ENCODE data around the gene ASS1. TPM values are rescaled to one million over a fixed set of nuclear protein-coding genes. Genes with fewer than 3 reads are reported as not detected.
A peak's percentile ranks its signal among the peaks of the same experiment; 100 is the strongest.

ASS1 gene
- total and polyA plus RNA-seq, 2 of the 13 experiments (the other 11 are each of a cell fraction or from before 2014, with no cell fraction given): 77.6 to 122 TPM

DNA sequence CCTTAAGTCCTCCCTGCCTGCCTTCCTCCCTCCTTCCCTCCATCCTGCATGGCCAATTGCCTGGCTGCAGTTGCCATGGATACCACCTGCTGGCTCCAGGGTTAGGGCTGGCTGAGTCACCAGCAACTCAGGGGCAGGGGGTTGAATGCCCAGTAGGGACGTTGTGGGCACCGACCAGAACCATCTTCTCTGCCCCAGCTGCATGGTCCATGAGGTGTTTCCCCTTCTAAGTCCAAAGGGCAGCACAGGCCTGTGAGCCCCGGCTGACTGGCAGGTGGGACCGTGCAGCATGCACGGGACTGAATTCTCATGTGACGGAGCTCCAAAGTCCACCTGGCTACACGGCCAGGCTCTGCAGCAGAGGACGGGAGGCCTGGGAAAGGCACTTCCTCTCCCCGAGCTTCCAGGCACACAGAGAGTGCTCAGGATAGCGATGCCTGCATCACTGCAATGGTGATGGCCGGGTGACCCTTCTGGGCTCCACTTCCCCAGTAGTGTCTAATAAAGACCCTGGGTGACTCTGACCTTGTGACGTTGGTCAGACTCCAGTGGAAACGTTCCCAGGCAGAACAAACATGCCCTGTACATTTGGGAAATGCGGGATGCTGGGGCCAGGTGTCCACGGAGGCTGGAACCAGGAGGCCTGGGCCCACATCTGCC lies 5.7 kb downstream of the ASS1 start (continued):
- TF ChIP-seq RAD21 (CRISPR knock-in tag; IDR thresholded peaks at IDR 0.05) (no peak), TP53 (CRISPR knock-in tag; conservative IDR thresholded peaks at IDR 0.05) (0 out of 2 replicates have a peak, but pooled peaks have one; percentile 23), NCOR1 (IDR thresholded peaks at IDR 0.05; ENCODE audit: borderline replicate concordance, low read length) (peak; percentile 90), ZNF598 (CRISPR knock-in tag; IDR thresholded peaks at IDR 0.05; ENCODE audit: borderline replicate concordance) (peak; percentile 92; the same call in 1 of the 2 replicates), KLF16 (CRISPR knock-in tag; IDR thresholded peaks at IDR 0.05) (peak in 1 of 2 experiments; percentile 98; a peak in 2 of 4 replicates), SAP130 (CRISPR knock-in tag; IDR thresholded peaks at IDR 0.05; ENCODE audit: low read depth) (peak; percentile 91), RELA (CRISPR knock-in tag; IDR thresholded peaks at IDR 0.05) (peak; percentile 61; the same call in 1 of the 2 replicates), TBX3 (IDR thresholded peaks at IDR 0.05; ENCODE audit: borderline replicate concordance) (0 out of 2 replicates have a peak, but pooled peaks have one; percentile 47), ZNF563 (CRISPR knock-in tag; IDR thresholded peaks at IDR 0.05) (peak; percentile 92), ZFP36L1 (CRISPR knock-in tag; IDR thresholded peaks at IDR 0.05) (peak; percentile 67; the same call in 1 of the 2 replicates), ZNF614 (CRISPR knock-in tag; IDR thresholded peaks at IDR 0.05; ENCODE audit: borderline replicate concordance) (peak; percentile 96; the same call in 1 of the 2 replicates), PITX1 (CRISPR knock-in tag; IDR thresholded peaks at IDR 0.05) (peak; percentile 82), ZNF12 (CRISPR knock-in tag; IDR thresholded peaks at IDR 0.05) (peak; percentile 84), NFYB (CRISPR knock-in tag; IDR thresholded peaks at IDR 0.05) (0 out of 2 replicates have a peak, but pooled peaks have one; percentile 34)
- TF ChIP-seq, protein P1, sequence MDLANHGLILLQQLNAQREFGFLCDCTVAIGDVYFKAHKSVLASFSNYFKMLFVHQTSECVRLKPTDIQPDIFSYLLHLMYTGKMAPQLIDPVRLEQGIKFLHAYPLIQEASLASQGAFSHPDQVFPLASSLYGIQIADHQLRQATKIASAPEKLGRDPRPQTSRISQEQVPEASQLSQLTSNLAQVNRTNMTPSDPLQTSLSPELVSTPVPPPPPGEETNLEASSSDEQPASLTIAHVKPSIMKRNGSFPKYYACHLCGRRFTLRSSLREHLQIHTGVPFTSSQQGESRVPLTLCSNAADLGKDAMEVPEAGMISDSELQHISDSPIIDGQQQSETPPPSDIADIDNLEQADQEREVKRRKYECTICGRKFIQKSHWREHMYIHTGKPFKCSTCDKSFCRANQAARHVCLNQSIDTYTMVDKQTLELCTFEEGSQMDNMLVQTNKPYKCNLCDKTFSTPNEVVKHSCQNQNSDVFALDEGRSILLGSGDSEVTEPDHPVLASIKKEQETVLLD (CRISPR knock-in tag; IDR thresholded peaks at IDR 0.05; ENCODE audit: low read depth): no peak
- TF ChIP-seq, protein P2, sequence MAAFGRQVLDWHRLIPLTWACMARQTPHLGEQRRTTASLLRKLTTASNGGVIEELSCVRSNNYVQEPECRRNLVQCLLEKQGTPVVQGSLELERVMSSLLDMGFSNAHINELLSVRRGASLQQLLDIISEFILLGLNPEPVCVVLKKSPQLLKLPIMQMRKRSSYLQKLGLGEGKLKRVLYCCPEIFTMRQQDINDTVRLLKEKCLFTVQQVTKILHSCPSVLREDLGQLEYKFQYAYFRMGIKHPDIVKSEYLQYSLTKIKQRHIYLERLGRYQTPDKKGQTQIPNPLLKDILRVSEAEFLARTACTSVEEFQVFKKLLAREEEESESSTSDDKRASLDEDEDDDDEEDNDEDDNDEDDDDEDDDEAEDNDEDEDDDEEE (CRISPR knock-in tag; IDR thresholded peaks at IDR 0.05): peak; percentile 75; the same call in 1 of the 2 replicates
- TF ChIP-seq, protein P3, sequence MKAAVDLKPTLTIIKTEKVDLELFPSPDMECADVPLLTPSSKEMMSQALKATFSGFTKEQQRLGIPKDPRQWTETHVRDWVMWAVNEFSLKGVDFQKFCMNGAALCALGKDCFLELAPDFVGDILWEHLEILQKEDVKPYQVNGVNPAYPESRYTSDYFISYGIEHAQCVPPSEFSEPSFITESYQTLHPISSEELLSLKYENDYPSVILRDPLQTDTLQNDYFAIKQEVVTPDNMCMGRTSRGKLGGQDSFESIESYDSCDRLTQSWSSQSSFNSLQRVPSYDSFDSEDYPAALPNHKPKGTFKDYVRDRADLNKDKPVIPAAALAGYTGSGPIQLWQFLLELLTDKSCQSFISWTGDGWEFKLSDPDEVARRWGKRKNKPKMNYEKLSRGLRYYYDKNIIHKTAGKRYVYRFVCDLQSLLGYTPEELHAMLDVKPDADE (CRISPR knock-in tag; IDR thresholded peaks at IDR 0.05): no peak
- TF ChIP-seq, protein P4, sequence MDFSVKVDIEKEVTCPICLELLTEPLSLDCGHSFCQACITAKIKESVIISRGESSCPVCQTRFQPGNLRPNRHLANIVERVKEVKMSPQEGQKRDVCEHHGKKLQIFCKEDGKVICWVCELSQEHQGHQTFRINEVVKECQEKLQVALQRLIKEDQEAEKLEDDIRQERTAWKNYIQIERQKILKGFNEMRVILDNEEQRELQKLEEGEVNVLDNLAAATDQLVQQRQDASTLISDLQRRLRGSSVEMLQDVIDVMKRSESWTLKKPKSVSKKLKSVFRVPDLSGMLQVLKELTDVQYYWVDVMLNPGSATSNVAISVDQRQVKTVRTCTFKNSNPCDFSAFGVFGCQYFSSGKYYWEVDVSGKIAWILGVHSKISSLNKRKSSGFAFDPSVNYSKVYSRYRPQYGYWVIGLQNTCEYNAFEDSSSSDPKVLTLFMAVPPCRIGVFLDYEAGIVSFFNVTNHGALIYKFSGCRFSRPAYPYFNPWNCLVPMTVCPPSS (IDR thresholded peaks at IDR 0.05): no peak
- TF ChIP-seq, protein P5, sequence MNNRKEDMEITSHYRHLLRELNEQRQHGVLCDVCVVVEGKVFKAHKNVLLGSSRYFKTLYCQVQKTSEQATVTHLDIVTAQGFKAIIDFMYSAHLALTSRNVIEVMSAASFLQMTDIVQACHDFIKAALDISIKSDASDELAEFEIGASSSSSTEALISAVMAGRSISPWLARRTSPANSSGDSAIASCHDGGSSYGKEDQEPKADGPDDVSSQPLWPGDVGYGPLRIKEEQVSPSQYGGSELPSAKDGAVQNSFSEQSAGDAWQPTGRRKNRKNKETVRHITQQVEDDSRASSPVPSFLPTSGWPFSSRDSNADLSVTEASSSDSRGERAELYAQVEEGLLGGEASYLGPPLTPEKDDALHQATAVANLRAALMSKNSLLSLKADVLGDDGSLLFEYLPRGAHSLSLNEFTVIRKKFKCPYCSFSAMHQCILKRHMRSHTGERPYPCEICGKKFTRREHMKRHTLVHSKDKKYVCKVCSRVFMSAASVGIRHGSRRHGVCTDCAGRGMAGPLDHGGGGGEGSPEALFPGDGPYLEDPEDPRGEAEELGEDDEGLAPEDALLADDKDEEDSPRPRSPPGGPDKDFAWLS (CRISPR knock-in tag; IDR thresholded peaks at IDR 0.05; ENCODE audit: borderline replicate concordance): no peak
- TF ChIP-seq, protein P6, sequence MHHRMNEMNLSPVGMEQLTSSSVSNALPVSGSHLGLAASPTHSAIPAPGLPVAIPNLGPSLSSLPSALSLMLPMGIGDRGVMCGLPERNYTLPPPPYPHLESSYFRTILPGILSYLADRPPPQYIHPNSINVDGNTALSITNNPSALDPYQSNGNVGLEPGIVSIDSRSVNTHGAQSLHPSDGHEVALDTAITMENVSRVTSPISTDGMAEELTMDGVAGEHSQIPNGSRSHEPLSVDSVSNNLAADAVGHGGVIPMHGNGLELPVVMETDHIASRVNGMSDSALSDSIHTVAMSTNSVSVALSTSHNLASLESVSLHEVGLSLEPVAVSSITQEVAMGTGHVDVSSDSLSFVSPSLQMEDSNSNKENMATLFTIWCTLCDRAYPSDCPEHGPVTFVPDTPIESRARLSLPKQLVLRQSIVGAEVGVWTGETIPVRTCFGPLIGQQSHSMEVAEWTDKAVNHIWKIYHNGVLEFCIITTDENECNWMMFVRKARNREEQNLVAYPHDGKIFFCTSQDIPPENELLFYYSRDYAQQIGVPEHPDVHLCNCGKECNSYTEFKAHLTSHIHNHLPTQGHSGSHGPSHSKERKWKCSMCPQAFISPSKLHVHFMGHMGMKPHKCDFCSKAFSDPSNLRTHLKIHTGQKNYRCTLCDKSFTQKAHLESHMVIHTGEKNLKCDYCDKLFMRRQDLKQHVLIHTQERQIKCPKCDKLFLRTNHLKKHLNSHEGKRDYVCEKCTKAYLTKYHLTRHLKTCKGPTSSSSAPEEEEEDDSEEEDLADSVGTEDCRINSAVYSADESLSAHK (CRISPR knock-in tag; IDR thresholded peaks at IDR 0.05; ENCODE audit: borderline replicate concordance): 0 out of 2 replicates have a peak, but pooled peaks have one; percentile 66

Data from HepG2 (cell line).